Transverse colon (tissue), 3 donors: ENCODE results near the gene TXNDC11.

Experiments used
- POLR2A ChIP-seq: fragments of 450-650 bp; IDR thresholded peaks from one replicate; pipeline ENCODE4 v1.6.1; 2016; ENCODE audit warnings: antibody characterized with exemption, mild to moderate bottlenecking, moderate library complexity
- TF ChIP-seq, protein P1 (sequence below), 5 experiments: fragments of 200-600 bp in 3 of 5; fragments of 450-650 bp in 2 of 5; sonication (generic) in 3 of 5; IDR thresholded peaks; 1 replicate in 2 of 5; 2 replicates in 3 of 5; pipeline ENCODE4 v1.5.1; 2016 to 2017; ENCODE audit warnings: antibody characterized with exemption in 5 of 5, inconsistent platforms in 3 of 5, mild to moderate bottlenecking in 2 of 5, moderate library complexity in 1 of 5

DNA sequence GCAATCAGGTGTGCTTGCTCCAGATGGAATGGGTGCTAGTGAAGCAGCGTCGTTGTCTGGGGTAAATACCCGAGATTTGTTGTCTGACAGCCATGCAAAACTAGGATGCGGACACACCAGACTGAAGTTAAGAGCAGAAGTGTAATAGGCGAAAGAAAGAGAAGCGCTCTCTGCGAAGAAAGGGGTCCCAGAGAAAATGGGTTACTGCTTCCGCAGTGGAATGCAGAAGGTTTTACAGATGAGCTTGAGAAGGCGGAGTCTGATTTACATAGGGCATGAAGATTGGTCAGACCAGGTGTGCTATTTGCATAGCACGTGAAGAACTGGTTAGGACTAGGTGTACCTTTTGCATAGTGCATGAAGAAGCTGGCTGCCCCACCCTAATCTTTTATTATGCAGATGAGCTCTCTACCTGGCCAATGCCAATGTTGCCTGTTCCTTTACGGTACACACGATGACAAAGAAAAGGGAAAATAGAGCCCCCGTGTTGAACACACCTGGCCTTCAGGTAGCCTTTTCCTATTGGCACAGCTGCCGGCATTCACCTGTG, 106.4 kb downstream of the TXNDC11 start:
- peak; percentile 94 for TF ChIP-seq POLR2A
- TF ChIP-seq, protein P1, sequence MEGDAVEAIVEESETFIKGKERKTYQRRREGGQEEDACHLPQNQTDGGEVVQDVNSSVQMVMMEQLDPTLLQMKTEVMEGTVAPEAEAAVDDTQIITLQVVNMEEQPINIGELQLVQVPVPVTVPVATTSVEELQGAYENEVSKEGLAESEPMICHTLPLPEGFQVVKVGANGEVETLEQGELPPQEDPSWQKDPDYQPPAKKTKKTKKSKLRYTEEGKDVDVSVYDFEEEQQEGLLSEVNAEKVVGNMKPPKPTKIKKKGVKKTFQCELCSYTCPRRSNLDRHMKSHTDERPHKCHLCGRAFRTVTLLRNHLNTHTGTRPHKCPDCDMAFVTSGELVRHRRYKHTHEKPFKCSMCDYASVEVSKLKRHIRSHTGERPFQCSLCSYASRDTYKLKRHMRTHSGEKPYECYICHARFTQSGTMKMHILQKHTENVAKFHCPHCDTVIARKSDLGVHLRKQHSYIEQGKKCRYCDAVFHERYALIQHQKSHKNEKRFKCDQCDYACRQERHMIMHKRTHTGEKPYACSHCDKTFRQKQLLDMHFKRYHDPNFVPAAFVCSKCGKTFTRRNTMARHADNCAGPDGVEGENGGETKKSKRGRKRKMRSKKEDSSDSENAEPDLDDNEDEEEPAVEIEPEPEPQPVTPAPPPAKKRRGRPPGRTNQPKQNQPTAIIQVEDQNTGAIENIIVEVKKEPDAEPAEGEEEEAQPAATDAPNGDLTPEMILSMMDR (IDR thresholded peaks at IDR 0.05): no peak
